NCI-H524 treated with DMSO at 0.1 percent for 48 hours (cell line): ENCODE results near the gene TBPL1.
"Not testable (repeated sequence)": the region's sequence is repeated elsewhere in the genome, so short reads cannot be mapped to it uniquely, and the experiment has no call there.

ENCODE experiments used
- DNase-seq: peaks from one replicate; lab custom pipeline; 2025; lab: John Stamatoyannopoulos, UW

TBPL1 gene

GRCh38 chr6:133953634-133954415, 801 bp downstream of the TBPL1 start:
- no peak for DNase-seq

- no peak for DNase-seq
Observed at GRCh38 chr6:133954657-133955576, 1.9 kb downstream of the TBPL1 start.

- no peak for DNase-seq
Observed at GRCh38 chr6:133955582-133956415, 2.8 kb downstream of the TBPL1 start.

GRCh38 chr6:133956416-133957049, 3.5 kb downstream of the TBPL1 start:
- no peak for DNase-seq

- DNase-seq, result no peak
Observed at GRCh38 chr6:133957227-133957626, 4.2 kb downstream of the TBPL1 start.

- no peak for DNase-seq
Observed at GRCh38 chr6:133957780-133958242, 4.8 kb downstream of the TBPL1 start.

GRCh38 chr6:133958791-133959190, 5.8 kb downstream of the TBPL1 start:
- no peak for DNase-seq

GRCh38 chr6:133959667-133960368, 6.8 kb downstream of the TBPL1 start:
- no peak for DNase-seq

GRCh38 chr6:133961831-133962230, 8.8 kb downstream of the TBPL1 start:
- no peak for DNase-seq

GRCh38 chr6:133964052-133964451, 11.0 kb downstream of the TBPL1 start:
- DNase-seq, result no peak

- no peak for DNase-seq
Observed at GRCh38 chr6:133964702-133965101, 11.7 kb downstream of the TBPL1 start.

GRCh38 chr6:133965817-133966360, 12.9 kb downstream of the TBPL1 start:
- no peak for DNase-seq

- no peak for DNase-seq
Observed at GRCh38 chr6:133966654-133967329, 13.8 kb downstream of the TBPL1 start.

GRCh38 chr6:133967347-133967746, 14.3 kb downstream of the TBPL1 start:
- DNase-seq, result no peak

GRCh38 chr6:133967835-133968234, 14.8 kb downstream of the TBPL1 start:
- not testable (repeated sequence) for DNase-seq

- DNase-seq, result no peak
Observed at GRCh38 chr6:133969285-133969920, 16.4 kb downstream of the TBPL1 start.

GRCh38 chr6:133969921-133970295, 16.9 kb downstream of the TBPL1 start:
- DNase-seq, result no peak

- DNase-seq, result no peak
Observed at GRCh38 chr6:133971861-133972260, 18.8 kb downstream of the TBPL1 start.

GRCh38 chr6:133972388-133972787, 19.4 kb downstream of the TBPL1 start:
- no peak for DNase-seq
